Astrocyte (in vitro differentiated cells and primary cell): ENCODE measurements around the gene GDPD5. TPM values are rescaled to one million over a fixed set of nuclear protein-coding genes. Genes with fewer than 3 reads are reported as not detected.

ENCODE experiments used
- DNase-seq: peaks from one replicate; pipeline ENCODE4 v3.0.0-alpha.2; 2010; ENCODE audit warnings: low read depth
- FAIRE-seq: peaks from 2 replicates; lab custom pipeline; 2011; peaks lifted over from hg19 to GRCh38; lab: Jason Lieb, UNC
- H2AFZ ChIP-seq: 2 replicates; pipeline ENCODE4 v1.6.0; 2012; ENCODE audit warnings: low read depth, low read length, inconsistent platforms
- H3K27ac ChIP-seq: 2 replicates; pipeline ENCODE4 v1.5.1; 2011; ENCODE audit warnings: low read depth, low read length, inconsistent platforms
- H3K27me3 ChIP-seq: 2 replicates; pipeline ENCODE4 v1.6.0; 2011; ENCODE audit warnings: low read length, inconsistent platforms; ENCODE audit not compliant: insufficient read depth
- H3K36me3 ChIP-seq: 2 replicates; pipeline ENCODE4 v1.5.1; 2011; ENCODE audit warnings: low read length, inconsistent platforms; ENCODE audit not compliant: insufficient read depth
- H3K4me1 ChIP-seq: 2 replicates; pipeline ENCODE4 v1.5.1; 2011; ENCODE audit warnings: low read length, inconsistent platforms; ENCODE audit not compliant: insufficient read depth
- H3K4me2 ChIP-seq: 2 replicates; pipeline ENCODE4 v1.6.0; 2012; ENCODE audit warnings: low read length, inconsistent platforms
- H3K4me3 ChIP-seq: 2 replicates; pipeline ENCODE4 v1.5.1; 2011; ENCODE audit warnings: low read depth, mild to moderate bottlenecking, low read length, inconsistent platforms; ENCODE audit not compliant: insufficient read depth
- H3K79me2 ChIP-seq: 2 replicates; pipeline ENCODE4 v1.6.0; 2012; ENCODE audit warnings: mild to moderate bottlenecking, low read length, inconsistent platforms; ENCODE audit not compliant: insufficient read depth
- H3K9ac ChIP-seq: 2 replicates; pipeline ENCODE4 v1.6.0; 2012; ENCODE audit warnings: mild to moderate bottlenecking, low read length, inconsistent platforms
- H3K9me3 ChIP-seq: 2 replicates; pipeline ENCODE4 v1.5.1; 2012; ENCODE audit warnings: low read depth, mild to moderate bottlenecking, low read length, inconsistent platforms; ENCODE audit not compliant: insufficient read depth
- H4K20me1 ChIP-seq: 2 replicates; pipeline ENCODE4 v1.6.0; 2012; ENCODE audit warnings: low read length, inconsistent platforms; ENCODE audit not compliant: insufficient read depth
- H3K27ac Mint-ChIP-seq: one replicate; pipeline ENCODE4 v1.8.0; 2021; ENCODE audit warnings: mild to moderate bottlenecking, mixed read lengths; ENCODE audit not compliant: unreplicated experiment
- H3K27me3 Mint-ChIP-seq: one replicate; pipeline ENCODE4 v1.8.0; 2021; ENCODE audit warnings: low read depth, mixed read lengths; ENCODE audit not compliant: unreplicated experiment
- H3K36me3 Mint-ChIP-seq: one replicate; pipeline ENCODE4 v1.8.0; 2021; ENCODE audit warnings: low read depth, mixed read lengths; ENCODE audit not compliant: unreplicated experiment
- H3K4me1 Mint-ChIP-seq: one replicate; pipeline ENCODE4 v1.8.0; 2021; ENCODE audit warnings: low read depth, mixed read lengths; ENCODE audit not compliant: unreplicated experiment
- H3K4me3 Mint-ChIP-seq: one replicate; pipeline ENCODE4 v1.8.0; 2021; ENCODE audit warnings: mild to moderate bottlenecking, moderate library complexity, mixed read lengths; ENCODE audit not compliant: unreplicated experiment
- H3K9me3 Mint-ChIP-seq: one replicate; pipeline ENCODE4 v1.8.0; 2021; ENCODE audit warnings: mild to moderate bottlenecking, mixed read lengths; ENCODE audit not compliant: unreplicated experiment
- EZH2 ChIP-seq: IDR thresholded peaks from 2 replicates; pipeline ENCODE4 v1.6.1; 2012; ENCODE audit warnings: mild to moderate bottlenecking, low read length, inconsistent platforms; ENCODE audit not compliant: insufficient read depth
- total RNA-seq: library from RNA; stranded (reverse); gene quantifications from 2 replicates; pipeline ENCODE4 v1.2.1, GENCODE V29; 2021
- TF ChIP-seq, protein P1 (sequence below): IDR thresholded peaks from 2 replicates; pipeline ENCODE4 v1.5.1; 2011; ENCODE audit warnings: low read depth, mild to moderate bottlenecking, inconsistent platforms, low read length, moderate library complexity; ENCODE audit not compliant: insufficient read depth

Gene GDPD5
- total RNA-seq, 1 donor from 2014 or later, result 9.4 TPM

DNA sequence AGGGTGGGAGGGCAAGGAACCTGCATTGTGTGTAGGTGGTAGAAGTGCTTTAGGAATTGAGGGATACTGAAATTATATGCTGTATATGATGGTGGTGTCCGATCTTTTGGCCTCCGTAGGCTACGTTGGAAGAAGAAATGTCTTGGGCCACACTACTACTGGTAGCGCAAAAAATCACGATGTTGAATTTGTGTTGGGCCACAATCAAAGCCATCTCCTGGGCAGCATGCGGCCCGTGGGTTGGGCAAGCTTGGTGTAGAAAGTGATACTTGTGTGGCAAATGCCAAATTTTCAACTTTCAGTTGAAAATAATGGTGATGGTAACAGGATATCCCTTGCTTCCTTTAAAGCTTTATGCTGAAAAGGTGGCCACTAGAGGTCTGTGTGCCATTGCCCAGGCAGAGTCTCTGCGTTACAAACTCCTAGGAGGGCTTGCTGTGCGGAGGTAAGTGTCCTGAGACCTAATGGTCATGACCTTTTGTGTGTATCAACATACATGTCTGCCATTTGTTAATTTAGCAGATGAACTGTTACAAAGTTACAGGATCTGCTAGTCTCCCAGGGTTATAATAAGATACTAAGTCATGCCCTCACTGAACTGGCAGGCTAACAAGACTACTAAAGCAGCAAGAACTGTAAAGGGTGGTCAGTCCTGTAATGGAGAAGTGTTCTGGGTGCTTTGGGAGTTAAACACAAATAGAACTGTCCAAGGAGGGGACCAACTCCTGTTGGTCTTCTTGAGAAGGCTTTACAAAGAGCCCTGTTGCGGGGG is 123.6 kb downstream of the GDPD5 start:
- H3K27ac ChIP-seq, result no peak overlapping the region
- H3K27ac Mint-ChIP-seq, result peak overlapping the region; percentile 93
- TF ChIP-seq EZH2, result no peak
- TF ChIP-seq, protein P1, sequence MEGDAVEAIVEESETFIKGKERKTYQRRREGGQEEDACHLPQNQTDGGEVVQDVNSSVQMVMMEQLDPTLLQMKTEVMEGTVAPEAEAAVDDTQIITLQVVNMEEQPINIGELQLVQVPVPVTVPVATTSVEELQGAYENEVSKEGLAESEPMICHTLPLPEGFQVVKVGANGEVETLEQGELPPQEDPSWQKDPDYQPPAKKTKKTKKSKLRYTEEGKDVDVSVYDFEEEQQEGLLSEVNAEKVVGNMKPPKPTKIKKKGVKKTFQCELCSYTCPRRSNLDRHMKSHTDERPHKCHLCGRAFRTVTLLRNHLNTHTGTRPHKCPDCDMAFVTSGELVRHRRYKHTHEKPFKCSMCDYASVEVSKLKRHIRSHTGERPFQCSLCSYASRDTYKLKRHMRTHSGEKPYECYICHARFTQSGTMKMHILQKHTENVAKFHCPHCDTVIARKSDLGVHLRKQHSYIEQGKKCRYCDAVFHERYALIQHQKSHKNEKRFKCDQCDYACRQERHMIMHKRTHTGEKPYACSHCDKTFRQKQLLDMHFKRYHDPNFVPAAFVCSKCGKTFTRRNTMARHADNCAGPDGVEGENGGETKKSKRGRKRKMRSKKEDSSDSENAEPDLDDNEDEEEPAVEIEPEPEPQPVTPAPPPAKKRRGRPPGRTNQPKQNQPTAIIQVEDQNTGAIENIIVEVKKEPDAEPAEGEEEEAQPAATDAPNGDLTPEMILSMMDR, result no peak
- no peaks in the 10 kb centered on the region for H3K9me3 ChIP-seq
- H3K27me3 Mint-ChIP-seq, result no peaks in the 10 kb centered on the region
- peaks cover 38% of the 10 kb centered on the region for H3K4me1 Mint-ChIP-seq
- no peaks in the 10 kb centered on the region for H3K27me3 ChIP-seq
- H3K4me3 ChIP-seq, result peak overlapping the region; percentile 99
- H3K36me3 ChIP-seq, result peaks cover 58% of the 10 kb centered on the region
- H3K79me2 ChIP-seq, result peaks cover 79% of the 10 kb centered on the region
- H4K20me1 ChIP-seq, result peaks cover 75% of the 10 kb centered on the region
- H3K9ac ChIP-seq, result peak overlapping the region; percentile 98
- H3K4me2 ChIP-seq, result peak overlapping the region; percentile 95
- H2AFZ ChIP-seq, result no peak overlapping the region
- DNase-seq (no peak), FAIRE-seq (no peak)
- H3K36me3 Mint-ChIP-seq, result peaks cover 37% of the 10 kb centered on the region
- peak overlapping the region; percentile 98 for H3K4me3 Mint-ChIP-seq
- peaks cover 40% of the 10 kb centered on the region for H3K4me1 ChIP-seq
- H3K9me3 Mint-ChIP-seq, result no peaks in the 10 kb centered on the region

DNA sequence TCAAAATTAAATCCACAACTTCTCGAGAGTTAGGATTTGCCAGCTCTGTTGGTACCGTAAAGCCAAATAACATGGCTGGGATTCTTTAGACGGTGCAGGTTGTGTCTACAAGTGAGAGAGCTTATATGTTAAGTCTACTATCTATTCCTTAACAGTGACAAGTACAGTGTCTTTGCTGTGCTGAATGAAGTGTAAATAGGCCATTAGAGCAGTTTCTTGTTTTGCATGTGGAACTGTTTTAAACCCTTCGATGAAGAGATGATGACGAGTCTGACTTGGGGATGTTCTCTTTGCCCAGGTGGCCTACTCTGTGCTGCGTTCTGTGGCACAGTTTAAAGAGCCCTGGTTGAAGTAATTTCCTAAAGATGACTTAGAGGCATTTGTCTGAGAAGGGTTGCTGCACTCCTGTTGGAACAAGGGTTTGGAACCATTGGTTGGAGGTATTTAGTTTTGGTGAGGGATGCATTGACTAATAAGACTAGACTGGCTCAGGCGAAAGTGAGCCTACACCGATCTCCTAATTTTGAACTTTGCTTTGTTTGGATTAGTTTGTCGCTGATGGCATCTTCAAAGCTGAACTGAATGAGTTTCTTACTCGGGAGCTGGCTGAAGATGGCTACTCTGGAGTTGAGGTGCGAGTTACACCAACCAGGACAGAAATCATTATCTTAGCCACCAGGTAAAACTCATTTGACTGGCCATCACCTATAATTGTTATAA is 125.4 kb downstream of the GDPD5 start:
- no peaks in the 10 kb centered on the region for H3K27me3 Mint-ChIP-seq
- peak overlapping the region; percentile 95 for H3K27ac Mint-ChIP-seq
- DNase-seq (no peak), FAIRE-seq (no peak)
- no peak for TF ChIP-seq EZH2
- TF ChIP-seq, protein P1, result no peak
- H3K36me3 ChIP-seq, result peaks cover 42% of the 10 kb centered on the region
- peaks cover 30% of the 10 kb centered on the region for H3K4me1 Mint-ChIP-seq
- H3K27me3 ChIP-seq, result no peaks in the 10 kb centered on the region
- peaks cover 34% of the 10 kb centered on the region for H3K4me1 ChIP-seq
- peak overlapping the region; percentile 90 for H3K27ac ChIP-seq
- peak overlapping the region; percentile 95 for H3K4me2 ChIP-seq
- H3K36me3 Mint-ChIP-seq, result peaks cover 32% of the 10 kb centered on the region
- H3K4me3 ChIP-seq, result peak overlapping the region; percentile 99
- H3K9me3 ChIP-seq, result no peaks in the 10 kb centered on the region
- H3K79me2 ChIP-seq, result peaks cover 60% of the 10 kb centered on the region
- H3K9me3 Mint-ChIP-seq, result no peaks in the 10 kb centered on the region
- peaks cover 56% of the 10 kb centered on the region for H4K20me1 ChIP-seq
- H2AFZ ChIP-seq, result no peak overlapping the region
- peak overlapping the region; percentile 98 for H3K4me3 Mint-ChIP-seq
- H3K9ac ChIP-seq, result peak overlapping the region; percentile 98
